Muscle layer of colon (tissue), 2 donors: ENCODE data around the gene SFR1.

Experiments
- H3K27ac ChIP-seq: one replicate; pipeline ENCODE4 v1.7.0; 2013; ENCODE audit warnings: low read depth, mild to moderate bottlenecking, low read length, moderate library complexity
- H3K27me3 ChIP-seq, 2 donors: one replicate each; pipeline ENCODE4 v1.7.0; 2013; ENCODE audit warnings: low read length in 2 of 2, mild to moderate bottlenecking in 2 of 2; ENCODE audit not compliant: insufficient read depth in 2 of 2, control insufficient read depth in 1 of 2
- H3K36me3 ChIP-seq: one replicate; pipeline ENCODE4 v1.7.0; 2013; ENCODE audit warnings: mild to moderate bottlenecking, low read length; ENCODE audit not compliant: insufficient read depth
- H3K4me1 ChIP-seq: one replicate; pipeline ENCODE4 v1.7.0; 2013; ENCODE audit warnings: mild to moderate bottlenecking, low read length; ENCODE audit not compliant: insufficient read depth
- H3K4me3 ChIP-seq, 2 donors: one replicate each; pipeline ENCODE4 v1.7.0; 2013; ENCODE audit warnings: low read length in 2 of 2, low read depth in 1 of 2, mild to moderate bottlenecking in 1 of 2, moderate library complexity in 1 of 2
- H3K9ac ChIP-seq: one replicate; pipeline ENCODE4 v1.7.0; 2013; ENCODE audit warnings: low read length
- H3K9me3 ChIP-seq: one replicate; pipeline ENCODE4 v1.7.0; 2013; ENCODE audit warnings: mild to moderate bottlenecking, low read length
- donor health status: abdominal sarcoma.
- donor health status: Adenocarcinoma of cecum.

SFR1 gene

DNA sequence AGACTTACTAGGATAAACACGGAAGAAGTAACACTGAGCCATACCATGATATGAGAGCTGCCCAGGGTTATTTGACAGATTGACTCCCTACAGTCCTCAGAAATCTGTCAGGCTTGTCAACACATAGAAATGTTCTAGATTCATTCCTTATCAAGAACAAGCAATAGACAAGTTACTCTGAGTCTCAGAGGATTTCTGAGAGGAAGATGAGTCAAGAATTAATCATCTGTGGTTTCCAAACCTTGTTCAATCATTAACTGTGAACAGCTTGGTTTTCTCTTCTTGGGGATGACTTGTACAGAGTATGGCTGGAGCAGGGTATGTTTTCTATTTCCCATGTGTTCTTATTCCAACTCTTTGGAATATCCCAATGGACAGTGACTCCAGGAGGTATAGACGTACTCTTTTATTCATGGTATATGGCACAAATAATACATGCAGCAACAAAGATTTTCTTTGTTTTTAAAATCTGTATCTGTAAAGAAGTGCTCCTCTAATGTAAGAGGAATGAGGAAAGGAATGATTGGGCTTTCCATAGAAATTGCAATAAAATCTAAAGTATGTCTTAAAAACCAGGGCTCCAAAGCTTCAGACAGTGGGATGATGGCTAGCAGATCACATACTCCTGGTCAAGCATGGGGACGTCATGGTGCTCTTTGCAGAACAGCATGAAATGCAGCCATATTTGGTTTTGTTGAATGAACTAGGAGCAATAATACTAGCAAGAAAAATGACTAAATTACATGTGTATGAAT is 11.9 kb upstream of the SFR1 start:
- Histone ChIP-seq H3K36me3 (no peaks in the 10 kb centered on the region), H3K4me1 (no peaks in the 10 kb centered on the region), H3K9ac (no peak overlapping the region), H3K27me3 (no peaks in the 10 kb centered on the region), H3K27ac (no peak overlapping the region), H3K9me3 (no peaks in the 10 kb centered on the region), H3K4me3 (no peak overlapping the region)

DNA sequence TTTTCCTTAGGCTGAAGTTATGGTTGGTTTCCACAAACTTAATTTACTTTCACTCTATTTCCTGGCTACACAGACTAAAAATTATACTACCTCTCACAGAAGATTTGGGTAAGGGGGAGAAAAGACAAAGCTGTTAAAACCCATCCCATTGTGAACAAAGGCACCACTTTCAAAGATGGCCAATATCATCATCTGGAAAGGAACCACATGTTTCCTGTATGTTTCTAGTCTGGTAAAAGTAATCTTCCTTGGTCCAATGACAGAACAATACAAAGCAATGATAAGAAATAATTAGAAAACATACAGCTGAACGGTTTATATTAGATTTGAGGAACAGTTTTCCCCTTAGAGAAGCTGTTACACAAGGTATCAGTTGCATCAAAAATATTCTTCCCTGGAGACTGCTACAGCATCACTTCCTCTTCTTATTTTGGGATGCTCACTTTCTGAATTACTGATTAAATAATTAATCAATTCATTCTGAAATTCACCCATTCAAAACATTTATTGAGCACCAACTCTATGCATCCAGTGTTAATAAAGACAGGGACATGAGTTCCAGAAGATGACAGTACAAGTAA is 8.5 kb upstream of the SFR1 start:
- Histone ChIP-seq H3K27me3 (no peaks in the 10 kb centered on the region), H3K4me1 (no peaks in the 10 kb centered on the region), H3K9ac (no peak overlapping the region), H3K9me3 (no peaks in the 10 kb centered on the region), H3K4me3 (no peak overlapping the region), H3K36me3 (no peaks in the 10 kb centered on the region), H3K27ac (no peak overlapping the region)

DNA sequence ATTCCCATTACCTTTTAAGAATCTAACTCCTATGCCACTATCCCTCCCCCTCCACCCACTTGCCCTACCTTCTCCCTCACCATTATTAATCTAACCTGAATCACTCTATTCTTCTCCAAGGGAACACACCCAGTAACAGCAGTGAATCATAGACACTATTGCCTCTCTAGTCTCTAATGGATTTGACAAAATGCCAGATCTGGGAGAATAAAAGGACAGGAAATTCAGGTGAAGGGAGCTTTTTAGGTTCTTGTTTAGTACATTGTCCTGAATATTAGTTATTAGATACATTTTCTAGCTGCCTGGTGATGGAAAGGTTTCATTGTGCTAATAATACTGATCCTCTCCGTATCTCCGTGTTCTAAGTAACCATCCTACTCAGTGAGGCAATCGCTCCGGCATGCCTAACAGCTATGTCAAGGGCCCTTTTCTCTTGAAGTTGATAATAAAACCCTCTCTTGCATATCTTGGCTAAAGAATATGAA is 4.1 kb upstream of the SFR1 start:
- Histone ChIP-seq H3K36me3 (no peaks in the 10 kb centered on the region), H3K9ac (no peak overlapping the region), H3K27ac (no peak overlapping the region), H3K4me3 (no peak overlapping the region), H3K4me1 (peaks cover 6% of the 10 kb centered on the region), H3K9me3 (no peaks in the 10 kb centered on the region), H3K27me3 (no peaks in the 10 kb centered on the region)

DNA sequence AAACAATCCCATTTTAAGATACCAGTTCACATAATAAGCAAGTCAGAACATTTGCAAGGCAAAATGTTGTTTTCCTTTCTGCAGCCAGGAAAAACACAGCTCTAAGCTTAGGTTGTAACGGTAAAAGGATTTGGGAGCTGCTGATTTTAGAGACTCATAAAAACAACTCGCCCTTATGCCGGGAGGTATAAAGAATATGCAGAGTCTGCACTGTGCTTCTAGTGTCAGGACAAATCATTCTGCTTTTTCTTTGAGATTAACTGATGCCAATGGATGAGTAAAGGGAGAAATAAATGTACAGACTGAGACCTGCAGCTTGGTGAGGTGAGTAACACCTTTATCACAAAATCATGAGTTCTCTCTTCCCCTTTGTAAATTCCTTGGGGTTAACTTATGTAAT is 2.0 kb upstream of the SFR1 start:
- Histone ChIP-seq H3K4me1 (peaks cover 6% of the 10 kb centered on the region), H3K27me3 (no peaks in the 10 kb centered on the region), H3K36me3 (no peaks in the 10 kb centered on the region), H3K27ac (no peak overlapping the region), H3K4me3 (no peak overlapping the region), H3K9ac (peak overlapping the region; percentile 96), H3K9me3 (no peaks in the 10 kb centered on the region)

DNA sequence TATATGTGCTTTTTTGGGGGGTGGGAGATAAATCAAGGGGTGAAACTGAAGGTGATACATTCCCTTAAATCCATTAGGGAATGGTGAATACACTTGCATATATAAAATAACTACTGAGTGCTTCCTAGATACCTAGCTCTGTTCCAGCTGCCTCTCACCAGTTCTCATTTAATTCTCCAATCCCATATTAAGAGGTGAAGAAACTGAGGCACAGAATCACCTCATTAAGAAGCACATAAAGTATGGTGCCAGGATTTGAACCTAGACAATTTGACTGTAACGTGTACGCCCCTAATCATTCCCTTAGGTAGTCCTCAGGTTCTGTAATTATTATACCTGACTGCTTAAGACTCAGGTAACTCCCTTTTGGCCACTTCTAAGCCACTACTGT is 1.5 kb upstream of the SFR1 start:
- no peaks in the 10 kb centered on the region for H3K27me3 ChIP-seq
- H3K27ac ChIP-seq = peak overlapping the region; percentile 89
- H3K4me3 ChIP-seq = peak overlapping the region in 1 of 2 donors; percentile 96
- peaks cover 6% of the 10 kb centered on the region for H3K4me1 ChIP-seq
- no peaks in the 10 kb centered on the region for H3K36me3 ChIP-seq
- H3K9ac ChIP-seq = peak overlapping the region; percentile 96
- no peaks in the 10 kb centered on the region for H3K9me3 ChIP-seq

DNA sequence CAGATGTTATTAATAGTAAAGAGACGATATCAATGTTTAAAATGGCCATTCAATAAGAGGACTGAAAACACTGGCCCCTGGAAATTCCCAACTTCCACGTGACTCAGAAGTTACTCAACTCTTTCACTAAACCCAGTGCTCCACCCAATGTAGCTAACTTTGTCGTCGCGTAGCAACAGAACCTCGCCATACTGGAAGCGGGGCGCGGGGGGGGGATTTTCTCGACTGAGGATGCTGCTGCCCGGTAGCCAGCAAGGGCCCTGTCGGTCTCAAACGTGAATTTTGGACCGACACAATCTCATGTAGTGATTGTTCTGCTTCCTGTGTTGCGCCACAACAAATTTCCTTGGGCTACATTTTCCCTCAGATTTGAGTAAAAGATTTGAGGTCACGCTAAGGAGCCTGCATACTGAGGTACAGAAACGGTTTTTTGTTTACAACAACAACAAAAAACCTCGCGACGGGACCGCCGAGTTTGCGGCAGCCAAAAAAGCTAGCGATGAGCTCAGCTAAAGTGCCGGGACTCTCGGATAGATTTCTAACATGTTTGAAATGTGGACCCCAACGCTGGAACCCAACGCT is 977 bp upstream of the SFR1 start:
- Histone ChIP-seq H3K9ac (peak overlapping the region; percentile 96), H3K9me3 (no peaks in the 10 kb centered on the region), H3K27me3 (no peaks in the 10 kb centered on the region), H3K4me3 (peak overlapping the region; percentile 35 to 96), H3K36me3 (no peaks in the 10 kb centered on the region), H3K4me1 (peaks cover 6% of the 10 kb centered on the region), H3K27ac (peak overlapping the region; percentile 89)

DNA sequence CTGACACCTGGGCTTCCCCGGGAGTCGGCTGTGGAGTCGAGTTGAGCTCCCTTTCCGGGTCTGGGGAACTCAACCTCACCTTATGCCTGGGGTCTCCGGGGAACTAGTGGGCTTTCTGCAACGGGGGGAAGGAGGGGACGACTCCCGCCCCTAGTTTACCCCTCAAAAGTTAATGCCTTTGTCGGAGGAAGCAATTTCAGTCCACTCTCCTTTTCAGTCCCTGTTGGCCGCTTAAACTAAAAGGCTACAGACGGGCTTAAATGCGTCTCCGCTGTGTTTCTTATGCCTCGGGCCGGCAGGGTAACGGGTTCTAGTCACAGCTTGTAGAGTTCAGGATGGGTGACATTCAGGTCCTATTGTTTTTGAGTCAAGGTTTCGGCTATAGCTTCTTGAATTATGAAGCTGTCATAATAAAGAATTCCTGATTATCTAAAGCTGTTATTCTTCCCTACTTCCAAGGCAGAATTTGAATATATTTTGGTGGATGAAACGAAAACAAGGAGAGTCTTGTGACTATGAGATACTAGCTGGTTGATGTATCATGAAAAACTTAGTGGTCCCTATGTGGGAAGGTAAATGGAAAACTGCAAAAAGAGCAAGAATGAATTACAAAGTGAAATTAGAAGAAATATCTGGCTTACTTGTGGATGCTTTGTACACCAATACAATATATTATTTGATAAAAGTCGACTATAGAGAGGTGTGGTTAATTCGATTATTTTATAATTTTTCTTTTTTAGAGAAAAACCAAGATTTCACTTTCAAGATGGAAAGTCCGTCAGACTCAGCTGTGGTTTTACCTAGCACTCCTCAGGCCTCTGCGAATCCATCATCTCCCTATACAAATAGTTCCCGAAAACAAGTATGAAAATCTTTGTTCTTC is 495 bp downstream of the SFR1 start:
- peak overlapping the region; percentile 63 for H3K27ac ChIP-seq
- H3K9me3 ChIP-seq = no peaks in the 10 kb centered on the region
- H3K36me3 ChIP-seq = no peaks in the 10 kb centered on the region
- H3K27me3 ChIP-seq = no peaks in the 10 kb centered on the region
- H3K9ac ChIP-seq = peak overlapping the region; percentile 86
- H3K4me1 ChIP-seq = peaks cover 6% of the 10 kb centered on the region
- peak overlapping the region; percentile 75 to 95 for H3K4me3 ChIP-seq

DNA sequence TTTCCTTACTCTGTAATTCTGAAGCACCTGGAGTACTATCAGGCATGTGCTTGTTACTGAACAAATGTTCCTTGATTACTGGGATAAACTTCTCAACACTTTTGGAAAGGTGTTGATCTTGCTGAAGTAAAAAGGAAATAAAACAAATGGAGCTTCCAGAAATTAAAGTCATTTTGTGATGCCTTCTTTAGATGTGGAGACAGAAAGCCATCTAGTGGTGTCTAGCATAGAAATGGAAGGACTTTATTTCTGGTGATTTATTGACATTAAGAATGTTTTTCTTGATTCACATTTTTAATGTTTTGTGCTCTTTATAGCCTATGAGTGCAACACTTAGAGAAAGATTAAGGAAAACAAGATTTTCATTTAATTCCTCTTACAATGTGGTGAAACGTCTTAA is 1.4 kb downstream of the SFR1 start:
- no peak overlapping the region for H3K27ac ChIP-seq
- no peaks in the 10 kb centered on the region for H3K9me3 ChIP-seq
- peaks cover 6% of the 10 kb centered on the region for H3K4me1 ChIP-seq
- H3K4me3 ChIP-seq = no peak overlapping the region
- no peaks in the 10 kb centered on the region for H3K36me3 ChIP-seq
- no peak overlapping the region for H3K9ac ChIP-seq
- H3K27me3 ChIP-seq = no peaks in the 10 kb centered on the region

DNA sequence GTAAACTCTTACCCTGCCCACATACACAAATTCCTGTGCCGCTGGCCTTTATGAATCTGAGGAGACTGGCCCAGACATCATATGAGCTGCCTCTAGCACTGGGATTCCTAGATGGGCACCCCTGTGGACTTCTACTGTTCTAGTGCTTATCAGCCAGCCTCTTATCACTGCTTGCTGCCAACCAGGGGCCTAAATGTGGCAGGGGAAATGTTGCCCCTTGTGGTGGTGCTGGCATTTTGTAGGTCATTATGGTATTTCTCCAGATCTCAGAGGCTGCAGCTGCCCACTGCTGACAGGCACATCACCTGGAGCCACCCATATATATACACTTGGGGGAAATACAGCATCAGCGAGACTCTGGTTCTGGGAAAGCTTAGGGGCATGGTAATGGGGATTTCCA is 5.4 kb downstream of the SFR1 start:
- Histone ChIP-seq H3K27me3 (no peaks in the 10 kb centered on the region), H3K27ac (no peak overlapping the region), H3K9ac (no peak overlapping the region), H3K9me3 (no peaks in the 10 kb centered on the region), H3K4me1 (no peaks in the 10 kb centered on the region), H3K4me3 (no peak overlapping the region), H3K36me3 (no peaks in the 10 kb centered on the region)

DNA sequence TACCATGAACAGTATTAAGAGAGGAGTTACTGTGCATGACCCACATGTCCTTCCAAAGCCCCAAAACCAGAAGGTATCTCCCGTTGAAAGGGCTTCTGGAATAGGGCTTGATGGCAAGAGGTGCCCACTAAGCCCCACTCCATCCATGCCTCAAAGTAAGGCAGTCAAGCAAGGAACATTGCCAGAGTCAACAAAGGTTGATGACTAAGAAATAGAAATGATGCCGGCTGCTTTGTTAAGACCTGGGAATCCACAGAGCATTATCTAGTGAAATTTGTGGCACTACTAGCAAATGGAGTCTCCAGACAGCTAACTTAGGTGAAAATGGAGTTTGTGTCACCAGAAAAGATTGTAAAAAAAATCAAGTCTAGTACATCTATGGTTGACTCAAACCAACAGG is 6.2 kb downstream of the SFR1 start:
- Histone ChIP-seq H3K27me3 (no peaks in the 10 kb centered on the region), H3K4me1 (no peaks in the 10 kb centered on the region), H3K4me3 (no peak overlapping the region), H3K36me3 (no peaks in the 10 kb centered on the region), H3K9me3 (no peaks in the 10 kb centered on the region), H3K9ac (no peak overlapping the region), H3K27ac (no peak overlapping the region)

DNA sequence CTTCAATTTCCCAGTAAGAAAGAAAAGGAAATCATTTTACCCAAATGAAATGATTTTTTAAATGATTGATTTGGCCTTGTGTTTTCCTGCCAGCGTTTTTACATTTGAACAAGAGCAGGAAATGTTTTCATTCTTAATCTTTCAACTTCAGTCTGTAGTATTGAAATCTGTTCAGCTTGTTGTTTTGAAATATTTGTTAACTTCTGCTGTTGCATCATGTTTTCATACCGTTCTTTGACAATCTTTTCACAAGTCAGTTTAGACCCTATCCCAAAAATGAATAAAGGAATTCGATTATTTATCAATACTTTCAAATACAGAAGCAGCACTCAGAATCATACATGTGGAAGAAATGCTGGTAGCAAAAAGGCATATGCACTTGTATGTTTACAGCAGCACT is 8.1 kb downstream of the SFR1 start:
- H3K4me1 ChIP-seq = no peaks in the 10 kb centered on the region
- no peak overlapping the region for H3K27ac ChIP-seq
- no peak overlapping the region for H3K4me3 ChIP-seq
- H3K9me3 ChIP-seq = no peaks in the 10 kb centered on the region
- no peak overlapping the region for H3K9ac ChIP-seq
- no peaks in the 10 kb centered on the region for H3K27me3 ChIP-seq
- no peaks in the 10 kb centered on the region for H3K36me3 ChIP-seq
